IMR-90 (cell line): ENCODE measurements around the gene ALDH8A1.
"Not testable (repeated sequence)": the region's sequence is repeated elsewhere in the genome, so short reads cannot be mapped to it uniquely, and the experiment has no call there.

ENCODE experiments used
- CTCF ChIP-seq: conservative IDR thresholded peaks from 2 replicates; pipeline ENCODE4 v1.5.1; 2012; ENCODE audit warnings: mild to moderate bottlenecking, low read depth, low read length, improper control_type of control experiment
- FOS ChIP-seq: fragments of 150-350 bp; IDR thresholded peaks from 2 replicates; pipeline ENCODE4 v1.6.1; 2016; ENCODE audit warnings: low read depth, low read length
- POLR2A ChIP-seq: IDR thresholded peaks from 2 replicates; pipeline ENCODE4 v1.6.1; 2012; ENCODE audit warnings: mild to moderate bottlenecking, low read depth, low read length
- RFX5 ChIP-seq: IDR thresholded peaks from 2 replicates; pipeline ENCODE4 v1.8.0; 2012; ENCODE audit warnings: low read depth, mild to moderate bottlenecking, low read length, moderate library complexity
- USF2 ChIP-seq: fragments of 150-350 bp; IDR thresholded peaks from 2 replicates; pipeline ENCODE4 v1.6.1; 2017; ENCODE audit warnings: mild to moderate bottlenecking, antibody characterized with exemption, low read length, low read depth

DNA sequence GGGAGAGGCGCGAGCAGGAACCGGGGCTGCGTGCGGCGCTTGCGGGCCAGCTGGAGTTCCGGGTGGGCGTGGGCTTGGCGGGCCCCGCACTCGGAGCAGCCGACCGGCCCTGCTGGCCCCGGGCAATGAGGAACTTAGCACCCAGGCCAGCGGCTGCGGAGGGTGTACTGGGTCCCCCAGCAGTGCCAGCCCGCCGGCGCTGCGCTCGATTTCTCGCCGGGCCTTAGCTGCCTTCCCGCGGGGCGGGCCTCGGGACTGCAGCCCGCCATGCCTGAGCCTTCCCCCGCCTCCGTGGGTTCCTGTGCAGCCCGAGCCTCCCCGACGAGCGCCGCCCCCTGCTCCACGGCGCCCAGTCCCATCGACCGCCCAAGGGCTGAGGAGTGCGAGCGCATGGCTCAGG is 45.2 kb downstream of the ALDH8A1 start:
- TF ChIP-seq CTCF, RFX5, USF2, FOS, POLR2A: not testable (repeated sequence)
